NCI-H2029 (cell line): ENCODE measurements around the gene LINC01488.

Experiments used
- DNase-seq: peaks from one replicate; lab custom pipeline; 2025; lab: John Stamatoyannopoulos, UW

LINC01488 gene

GRCh38 chr11:69510471-69511357 lies 29.3 kb downstream of the LINC01488 start:
- no peak for DNase-seq

GRCh38 chr11:69511358-69512055 lies 30.0 kb downstream of the LINC01488 start:
- no peak for DNase-seq

DNA sequence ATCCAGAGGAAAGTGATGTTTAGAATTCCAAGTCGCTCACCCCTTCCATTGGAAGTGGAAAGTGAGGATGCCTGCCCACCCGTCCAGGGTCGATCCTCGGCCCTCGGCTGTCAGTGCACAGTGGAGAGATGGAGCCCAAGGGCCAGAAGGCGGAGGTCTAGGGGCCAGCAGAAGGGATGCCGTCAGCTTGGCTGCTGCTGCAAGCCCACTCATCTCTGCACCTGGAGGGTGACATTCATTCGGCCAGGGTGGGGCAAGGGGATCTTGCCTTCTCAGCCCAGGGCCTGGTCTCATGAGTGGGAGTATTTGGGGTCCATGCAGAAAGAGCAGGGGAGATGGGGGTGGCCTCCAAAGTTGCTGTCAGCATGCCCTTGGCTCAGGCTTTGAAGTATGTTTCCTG lies 30.7 kb downstream of the LINC01488 start:
- no peak for DNase-seq

DNA sequence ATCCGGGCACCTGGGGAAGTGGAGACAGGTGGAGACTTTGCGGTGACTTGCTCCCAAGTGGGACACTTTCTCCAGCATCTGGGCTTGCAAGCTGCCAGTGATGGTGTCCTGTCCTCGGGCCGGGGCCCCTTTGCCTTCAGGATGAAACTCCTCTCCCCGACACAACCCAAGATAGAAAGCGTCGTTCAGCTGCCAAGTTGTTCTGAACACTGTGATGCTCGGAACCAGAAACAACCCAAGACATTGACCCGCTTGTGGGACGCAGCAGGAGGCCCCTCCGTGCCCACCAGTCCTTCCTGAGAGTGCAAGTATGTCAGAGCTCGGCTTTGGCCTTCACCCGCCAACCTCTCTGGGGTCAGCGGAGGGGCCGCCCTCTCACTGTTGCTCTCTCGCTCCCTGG lies 31.3 kb downstream of the LINC01488 start:
- DNase-seq, result no peak

DNA sequence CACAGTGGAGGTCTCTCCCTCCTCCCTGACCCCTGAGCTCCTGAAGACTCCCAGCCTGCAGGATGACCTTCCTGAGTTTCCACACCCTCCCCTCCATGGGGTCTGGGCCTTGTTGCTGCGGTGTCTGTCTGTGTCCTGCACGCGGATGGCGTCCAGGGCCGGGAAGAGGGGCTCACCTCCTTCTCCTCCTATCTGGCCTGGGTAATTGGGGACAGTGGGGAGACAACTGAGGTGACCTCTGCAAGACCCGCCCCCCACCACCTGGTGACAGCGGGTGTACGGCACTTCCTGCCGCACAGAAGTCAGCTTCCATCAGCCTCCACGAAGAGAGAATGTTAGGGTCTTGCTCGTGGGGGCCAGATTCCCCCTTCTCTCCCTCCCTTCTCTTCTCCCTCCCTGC lies 31.7 kb downstream of the LINC01488 start:
- DNase-seq, result no peak

DNA sequence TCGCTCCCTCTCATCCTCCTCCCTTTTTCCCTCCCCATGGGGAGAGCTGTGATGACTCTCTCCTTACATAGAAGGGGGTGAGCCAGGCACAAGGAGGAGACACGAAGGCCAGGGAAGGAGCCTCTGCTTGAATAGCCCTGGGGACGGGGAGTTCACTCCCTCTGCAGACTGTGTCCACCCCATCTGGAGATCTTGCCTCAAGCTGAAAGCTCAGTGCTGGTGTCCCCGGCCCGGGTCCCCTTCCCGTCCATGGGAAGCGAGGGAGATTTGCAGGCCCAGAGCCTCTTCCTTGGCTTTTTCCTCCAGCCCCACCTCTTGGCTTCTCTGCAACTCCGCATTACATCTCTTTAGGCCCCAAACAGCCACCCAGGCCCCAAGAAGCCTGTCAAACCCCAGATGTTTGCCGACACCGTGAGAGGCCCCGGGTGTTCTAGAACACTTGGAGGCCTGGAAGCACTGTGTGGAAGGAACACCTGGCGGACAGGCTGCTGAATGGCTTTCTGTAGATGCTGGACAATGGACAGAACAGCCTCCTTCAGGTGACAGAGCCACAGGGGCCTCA lies 32.3 kb downstream of the LINC01488 start:
- no peak for DNase-seq

- DNase-seq, result no peak
Observed at GRCh38 chr11:69514771-69515170, 33.3 kb downstream of the LINC01488 start.

DNA sequence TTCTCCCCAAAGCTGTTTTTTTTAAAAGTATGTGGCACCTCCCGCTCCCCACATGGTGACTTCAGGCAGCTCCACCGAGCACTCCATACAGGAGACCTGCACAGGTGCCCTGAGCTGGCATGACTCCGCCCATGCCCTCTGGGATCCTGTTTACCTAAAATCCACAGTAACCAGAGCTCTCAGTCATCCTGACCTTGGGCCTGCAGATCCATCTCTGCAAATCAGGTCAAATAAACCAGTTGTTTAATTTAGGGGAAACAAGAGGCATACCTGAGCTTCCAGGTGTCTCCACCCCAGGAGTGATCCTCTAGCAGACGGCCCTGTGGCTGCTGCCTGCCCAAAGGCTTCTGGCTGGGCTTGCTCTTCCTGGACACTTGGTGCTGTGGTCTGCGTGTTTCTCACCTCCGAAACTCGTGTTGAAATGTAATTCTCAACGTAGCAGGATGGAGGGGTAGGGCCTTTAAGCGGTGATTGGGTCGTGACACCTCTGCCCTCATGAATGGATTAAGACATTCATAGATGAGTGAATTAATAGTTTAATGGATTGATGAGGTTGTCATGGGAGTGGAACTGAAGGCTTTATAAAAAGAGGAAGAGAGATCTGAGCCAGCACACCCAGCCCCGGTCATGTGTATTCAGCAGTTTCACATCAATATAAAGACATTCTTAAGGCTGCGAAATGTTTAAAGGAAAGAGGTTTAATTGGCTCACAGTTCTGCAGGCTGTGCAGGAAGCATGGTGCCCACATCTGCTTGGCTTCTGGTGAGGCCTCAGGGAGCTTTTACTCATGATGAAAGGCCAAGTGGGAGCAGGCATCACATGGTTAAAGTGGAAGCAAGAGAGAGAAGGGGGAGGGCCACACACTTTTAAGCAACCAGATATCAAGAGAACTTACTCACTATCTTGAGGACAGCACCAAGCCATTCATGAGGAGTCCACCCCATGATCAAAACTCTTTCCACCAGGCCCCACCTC lies 34.1 kb downstream of the LINC01488 start:
- no peak for DNase-seq

DNA sequence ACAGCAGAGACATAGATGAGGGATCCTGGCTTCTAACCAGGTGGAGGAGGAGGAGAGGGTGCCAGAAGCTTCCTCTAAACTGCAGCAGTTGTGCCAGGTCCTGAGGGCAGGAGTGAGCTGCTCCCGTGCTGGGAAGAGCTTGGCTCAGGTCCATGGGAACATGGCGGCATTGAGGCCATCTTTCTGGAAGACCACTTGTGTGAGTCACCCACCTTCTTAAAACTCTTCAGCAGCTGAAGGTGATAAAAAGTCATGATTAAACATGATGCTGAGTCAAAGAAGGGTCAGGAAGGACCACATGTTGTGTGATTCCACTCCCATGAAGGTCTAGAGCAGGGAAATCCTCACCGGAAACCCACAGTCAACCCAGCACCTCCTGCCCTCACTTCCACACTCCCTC lies 35.1 kb downstream of the LINC01488 start:
- DNase-seq, result no peak

- DNase-seq, result no peak
Observed at GRCh38 chr11:69518081-69518950, 36.9 kb downstream of the LINC01488 start.

DNA sequence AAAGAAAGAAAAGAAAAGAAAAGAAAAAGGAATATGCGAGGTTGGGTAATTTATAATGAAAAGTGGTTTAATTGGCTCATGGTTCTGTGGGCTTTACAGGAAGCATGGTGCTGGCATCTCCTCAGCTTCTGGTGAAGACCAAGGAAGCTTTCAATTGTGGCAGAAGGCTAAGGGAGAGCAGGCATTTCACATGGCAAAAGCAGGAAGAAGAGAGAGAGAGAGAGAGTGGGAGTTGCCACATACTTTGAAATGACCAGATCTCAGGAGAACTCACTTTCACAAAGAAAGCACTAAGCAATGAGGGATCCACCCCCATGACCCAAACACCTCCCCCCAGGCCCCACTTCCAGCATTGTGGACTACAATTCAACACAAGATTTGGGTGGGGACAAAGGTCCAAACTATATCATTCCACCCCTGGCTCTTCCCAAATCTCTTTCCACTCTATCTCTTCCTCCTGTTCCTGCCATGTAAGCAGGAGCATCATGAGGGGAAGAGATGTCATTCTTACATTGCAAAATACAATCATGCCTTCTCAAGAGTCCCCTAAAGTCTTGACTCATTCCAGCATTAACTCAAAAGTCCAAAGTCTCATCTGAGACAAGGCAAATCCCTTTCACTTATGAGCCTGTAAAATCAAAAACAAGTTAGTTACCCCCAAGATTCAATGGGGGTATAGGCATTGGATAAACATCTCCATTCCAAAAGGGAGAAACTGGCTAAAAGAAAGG lies 38.9 kb downstream of the LINC01488 start:
- DNase-seq, result no peak

- no peak for DNase-seq
Observed at GRCh38 chr11:69521457-69521856, 40.0 kb downstream of the LINC01488 start.

- no peak for DNase-seq
Observed at GRCh38 chr11:69523453-69523852, 42.0 kb downstream of the LINC01488 start.

GRCh38 chr11:69524291-69524882 lies 42.9 kb downstream of the LINC01488 start:
- no peak for DNase-seq

DNA sequence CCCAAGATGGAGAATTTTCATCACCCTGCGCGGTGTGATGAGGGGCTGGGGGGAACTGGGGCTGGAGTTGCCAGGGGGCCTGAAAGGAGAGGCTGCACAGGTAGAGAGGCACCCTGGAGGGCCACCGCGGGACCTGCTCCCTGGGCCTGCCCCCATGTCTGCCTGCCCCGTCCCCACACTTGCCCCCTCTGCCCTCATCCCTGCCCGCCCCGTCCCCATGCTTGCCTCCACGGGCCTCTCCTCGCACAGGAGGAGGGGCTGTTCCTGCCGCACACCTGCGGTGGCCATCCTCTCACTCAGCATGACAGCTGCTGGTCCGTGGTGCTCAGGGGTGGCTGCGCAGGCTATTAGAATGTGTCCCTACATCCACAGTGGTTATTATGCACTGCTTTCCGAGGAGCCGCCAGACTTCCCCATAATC lies 43.5 kb downstream of the LINC01488 start:
- DNase-seq, result no peak

DNA sequence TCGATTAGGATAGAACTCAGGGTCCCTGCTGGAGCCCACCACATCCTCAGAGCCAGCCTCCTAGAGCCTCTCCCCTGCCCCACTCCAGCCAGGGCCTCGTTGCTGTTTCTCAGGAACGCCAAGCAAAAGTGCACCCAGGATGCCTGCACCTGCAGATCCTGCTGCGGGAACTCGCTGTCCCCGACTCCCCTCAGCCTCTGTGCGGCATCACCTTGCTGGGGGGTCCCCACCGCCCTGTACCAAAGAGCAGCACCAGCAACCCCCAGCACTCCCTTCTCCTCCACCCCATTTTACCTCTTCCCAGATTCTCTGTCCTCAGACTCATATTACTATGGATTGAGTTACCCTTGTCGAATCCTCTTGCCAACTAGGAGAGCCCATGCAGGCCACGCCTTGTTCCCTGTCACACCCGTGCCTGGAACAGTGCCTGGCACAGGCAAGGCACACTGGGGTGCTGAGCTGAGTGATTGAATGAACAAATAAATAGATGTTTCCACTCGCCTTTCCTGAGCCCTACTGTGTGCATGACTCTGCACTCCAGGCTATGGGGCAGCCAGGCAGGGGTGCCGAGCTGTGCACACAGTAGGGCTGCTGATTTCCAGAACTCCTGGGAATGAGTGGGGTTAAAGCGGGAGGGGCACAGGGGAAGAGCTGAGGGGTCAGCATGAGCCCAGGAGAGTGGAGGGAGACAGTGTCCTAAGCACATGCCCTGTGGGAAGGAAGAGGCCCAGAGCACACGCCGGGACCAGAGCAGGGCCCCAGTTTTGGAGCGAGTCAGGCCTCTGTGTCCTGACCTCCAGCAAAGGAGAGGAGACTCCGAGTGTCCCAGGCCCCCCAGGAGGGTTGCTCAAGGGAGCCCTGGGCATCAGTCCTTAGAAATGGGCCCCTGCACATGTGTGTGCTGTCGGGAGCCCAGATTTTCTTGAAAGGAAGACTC lies 44.3 kb downstream of the LINC01488 start:
- no peak for DNase-seq

DNA sequence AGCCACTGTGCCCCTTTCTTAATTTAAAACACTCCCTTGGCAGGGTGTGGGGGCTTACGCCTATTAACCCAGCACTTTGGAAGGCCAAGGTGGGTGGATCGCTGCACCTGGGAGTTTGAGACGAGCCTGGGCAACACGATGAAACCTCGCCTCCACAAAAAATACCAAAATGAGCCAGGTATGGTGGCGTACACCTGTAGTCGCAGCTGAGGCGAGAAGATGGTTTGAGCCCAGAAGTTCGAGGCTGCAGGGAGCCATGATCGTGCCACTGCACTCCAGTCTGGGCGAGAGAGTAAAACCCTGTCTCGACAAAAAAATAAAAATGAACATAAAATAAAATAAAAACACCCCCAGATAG lies 45.0 kb downstream of the LINC01488 start:
- no peak for DNase-seq

DNA sequence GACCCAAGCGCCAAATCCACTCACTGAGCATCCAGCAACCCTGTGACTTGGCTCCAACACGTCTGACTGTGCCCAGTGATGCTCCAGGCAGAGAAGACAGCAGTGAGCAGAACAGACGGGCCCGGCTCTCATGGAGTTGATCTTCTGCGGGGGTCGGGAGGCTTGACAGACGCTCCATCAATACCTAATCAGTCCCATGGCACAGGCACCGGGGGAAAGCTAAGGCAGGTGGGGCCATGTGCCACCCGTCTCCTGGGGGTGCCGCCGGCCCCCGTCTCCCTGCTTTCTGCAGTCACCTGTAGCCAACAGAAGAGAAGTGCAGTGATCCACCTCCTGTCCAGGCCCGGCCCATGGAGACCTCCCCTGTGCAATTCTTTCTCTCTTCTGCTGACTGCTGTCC lies 47.5 kb downstream of the LINC01488 start:
- no peak for DNase-seq
